Kidney (tissue), 14 donors: ENCODE results near the gene IMMP1L. TPM values are rescaled to one million over a fixed set of nuclear protein-coding genes. Genes with fewer than 3 reads are reported as not detected.

Source experiments
- DNase-seq, 5 donors: peaks; one replicate each; pipeline ENCODE4 v3.0.0-alpha.2; 2013 to 2020
- FAIRE-seq: peaks from 2 replicates; lab custom pipeline; 2012; peaks lifted over from hg19 to GRCh38; lab: Jason Lieb, UNC
- H3K27ac ChIP-seq, 2 donors: one replicate each; pipeline ENCODE4 v1.7.0; 2013; ENCODE audit warnings: low read depth in 2 of 2, low read length in 2 of 2, inconsistent platforms in 1 of 2
- H3K27me3 ChIP-seq: one replicate; pipeline ENCODE4 v1.7.1; 2013; ENCODE audit warnings: low read length, inconsistent platforms; ENCODE audit not compliant: control insufficient read depth, insufficient read depth
- H3K36me3 ChIP-seq, 3 donors: one replicate each; pipeline versions ENCODE4 v1.7.0 to v1.7.1; 2013; ENCODE audit warnings: low read length in 3 of 3, control low read depth in 1 of 3, inconsistent platforms in 1 of 3; ENCODE audit not compliant: insufficient read depth in 3 of 3, control insufficient read depth in 2 of 3
- H3K4me1 ChIP-seq, 3 donors: one replicate each; pipeline versions ENCODE4 v1.7.0 to v1.7.1; 2013; ENCODE audit warnings: low read length in 3 of 3, inconsistent platforms in 1 of 3, low read depth in 1 of 3; ENCODE audit not compliant: control insufficient read depth in 2 of 3, insufficient read depth in 2 of 3
- H3K4me3 ChIP-seq, 3 donors: one replicate each; pipeline versions ENCODE4 v1.7.0 to v1.8.1; 2013; ENCODE audit warnings: low read length in 3 of 3, control low read depth in 1 of 3, inconsistent platforms in 1 of 3
- H3K9ac ChIP-seq, 3 donors: one replicate each; pipeline versions ENCODE4 v1.7.0 to v1.7.1; 2013; ENCODE audit warnings: low read length in 3 of 3, control low read depth in 1 of 3, inconsistent platforms in 1 of 3
- H3K9me3 ChIP-seq, 3 donors: one replicate each; pipeline versions ENCODE4 v1.7.0 to v1.7.1; 2013; ENCODE audit warnings: low read length in 3 of 3, control low read depth in 1 of 3, inconsistent platforms in 1 of 3; ENCODE audit not compliant: control insufficient read depth in 2 of 3, insufficient read depth in 1 of 3
- CTCF ChIP-seq: IDR thresholded peaks from 3 replicates; pipeline ENCODE4 v1.5.1; 2012; ENCODE audit warnings: mild to moderate bottlenecking, moderate library complexity, borderline replicate concordance; ENCODE audit not compliant: insufficient read depth; ENCODE audit errors: extremely low read depth
- intact Hi-C: fragments of 100-400 bp; cut with DNase I; formaldehyde crosslinking; loops from one replicate; pipeline ENCODE4 v1.11.1; 2022
- polyA plus RNA-seq: library from polyadenylated mRNA; stranded (reverse); fragments of 350-450 nt; fragmentation: Illumina TruSeq; extraction: RNeasy Lipid Tissue Mini Kit (QIAGEN cat#74804); gene quantifications from one replicate; pipeline ENCODE4 v1.2.3, GENCODE V29; 2014; ENCODE audit warnings: low read depth, low replicate concordance; ENCODE audit not compliant: insufficient read depth
- total RNA-seq: library from RNA; stranded (reverse); fragmentation: NEBNext Ultra II Directional; extraction: Animal tissue kit (Norgen Biotek cat#: 25700); gene quantifications from one replicate; pipeline ENCODE4 v1.2.1, GENCODE V29; 2021
- donor health status: control.
- donor health status: control.
- donor health status: control.
- donor health status: control.
- donor health status: control.
- donor health status: DM: yes; HTN: yes; CAD: no.
- donor health status: Normal renal cell carcinoma (clear cell type).

The IMMP1L gene
- total and polyA plus RNA-seq, 2 donors from 2014 or later, result 23.8 to 127 TPM

- Histone ChIP-seq H3K36me3 (no peaks in the 10 kb centered on the region), H3K4me3 (no peak overlapping the region), H3K27ac (no peak overlapping the region), H3K9me3 (no peaks in the 10 kb centered on the region), H3K4me1 (no peaks in the 10 kb centered on the region), H3K27me3 (no peaks in the 10 kb centered on the region), H3K9ac (no peak overlapping the region)
- intact Hi-C loops, result no loop called here
- no peak for TF ChIP-seq CTCF
- FAIRE-seq (no peak), DNase-seq (no peak)
Observed at GRCh38 chr11:31529701-31530100, 20.3 kb upstream of the IMMP1L start.

GRCh38 chr11:31529189-31529588, 19.8 kb upstream of the IMMP1L start:
- H3K27ac ChIP-seq, result no peak overlapping the region
- FAIRE-seq (no peak), DNase-seq (no peak)
- H3K36me3 ChIP-seq, result no peaks in the 10 kb centered on the region
- intact Hi-C loops, result no loop called here
- no peaks in the 10 kb centered on the region for H3K9me3 ChIP-seq
- TF ChIP-seq CTCF, result no peak
- H3K4me3 ChIP-seq, result no peak overlapping the region
- no peaks in the 10 kb centered on the region for H3K4me1 ChIP-seq
- no peaks in the 10 kb centered on the region for H3K27me3 ChIP-seq
- H3K9ac ChIP-seq, result no peak overlapping the region

- Histone ChIP-seq H3K36me3 (no peaks in the 10 kb centered on the region), H3K27me3 (no peaks in the 10 kb centered on the region), H3K9ac (no peak overlapping the region), H3K4me3 (no peak overlapping the region), H3K9me3 (no peaks in the 10 kb centered on the region), H3K27ac (no peak overlapping the region), H3K4me1 (no peaks in the 10 kb centered on the region)
- FAIRE-seq (no peak), DNase-seq (no peak)
- intact Hi-C loops, result no loop called here
- no peak for TF ChIP-seq CTCF
Observed at GRCh38 chr11:31521497-31522150, 12.2 kb upstream of the IMMP1L start.

DNA sequence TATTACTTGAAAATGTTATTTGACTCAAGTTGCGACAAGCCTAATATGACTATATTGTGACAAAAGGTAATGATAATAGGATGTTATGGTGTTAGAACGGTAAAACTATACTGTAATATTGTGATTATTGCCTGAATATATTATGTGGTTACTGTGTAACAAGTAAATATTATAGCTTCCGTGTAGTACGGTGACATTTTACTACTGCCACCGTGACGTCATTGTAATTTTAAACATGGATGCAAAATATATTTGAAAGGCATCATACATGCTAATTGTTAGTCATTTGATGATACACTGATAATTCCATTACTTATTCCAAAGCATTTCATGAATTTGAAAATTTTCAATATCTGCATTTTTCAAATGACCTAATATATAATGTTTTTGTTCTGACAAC, 2.7 kb upstream of the IMMP1L start:
- H3K9me3 ChIP-seq, result no peaks in the 10 kb centered on the region
- DNase-seq, result no peak
- no peak overlapping the region for H3K27ac ChIP-seq
- H3K36me3 ChIP-seq, result no peaks in the 10 kb centered on the region
- intact Hi-C loops, result no loop called here
- no peak overlapping the region for H3K4me3 ChIP-seq
- H3K4me1 ChIP-seq, result peaks cover 0 to 2% (median 0%) of the 10 kb centered on the region in 3 donors
- TF ChIP-seq CTCF, result no peak
- no peaks in the 10 kb centered on the region for H3K27me3 ChIP-seq
- no peak for FAIRE-seq
- no peak overlapping the region for H3K9ac ChIP-seq
